22Rv1 (cell line): ENCODE data around the gene PCDHGA6.
A peak's percentile ranks its signal among the peaks of the same experiment; 100 is the strongest.
"Not testable (repeated sequence)": the region's sequence is repeated elsewhere in the genome, so short reads cannot be mapped to it uniquely, and the experiment has no call there.

Experiments
- H3K27ac ChIP-seq: fragments of 450-650 bp; 2 replicates; pipeline ENCODE4 v1.5.1; 2017
- ZFX ChIP-seq: fragments of 450-650 bp; IDR thresholded peaks from 2 replicates; pipeline ENCODE4 v1.6.1; 2017; ENCODE audit warnings: antibody characterized with exemption, borderline replicate concordance
- TF ChIP-seq, protein P1 (sequence below): fragments of 450-650 bp; IDR thresholded peaks from 2 replicates; pipeline ENCODE4 v1.5.1; 2017; ENCODE audit warnings: mild to moderate bottlenecking

Gene PCDHGA6

DNA sequence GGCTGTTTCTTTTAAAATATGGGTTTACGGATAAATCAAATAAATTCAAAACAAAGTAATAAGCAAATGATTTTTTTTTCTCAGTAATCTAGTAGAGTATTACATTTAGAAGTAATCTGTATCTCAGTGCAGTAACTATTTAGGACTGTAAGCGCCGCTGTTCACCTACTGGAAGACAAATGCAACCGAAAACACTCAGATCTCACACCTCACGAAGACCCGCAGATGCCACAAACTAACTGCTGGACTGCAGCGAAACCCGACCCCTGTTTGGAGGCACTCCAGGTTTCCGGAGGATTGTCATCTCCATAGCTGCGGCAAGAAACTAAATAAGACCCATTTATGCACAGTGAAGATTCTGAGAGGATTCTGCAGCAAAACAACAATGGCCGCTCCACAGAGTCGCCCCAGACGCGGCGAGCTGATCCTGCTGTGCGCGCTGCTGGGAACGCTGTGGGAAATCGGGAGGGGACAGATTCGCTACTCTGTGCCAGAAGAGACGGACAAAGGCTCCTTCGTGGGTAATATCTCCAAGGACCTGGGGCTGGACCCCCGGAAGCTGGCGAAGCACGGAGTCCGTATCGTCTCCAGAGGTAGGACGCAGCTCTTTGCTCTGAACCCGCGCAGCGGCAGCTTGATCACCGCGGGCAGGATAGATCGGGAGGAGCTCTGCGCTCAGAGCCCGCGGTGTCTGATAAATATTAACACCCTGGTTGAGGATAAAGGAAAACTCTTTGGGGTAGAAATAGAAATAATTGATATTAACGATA is 18.9 kb downstream of the PCDHGA6 start, which contains the start of gene PCDHGA8:
Gene PCDHGA8 (plus strand): TSS at position 205 of the 770 bp plus-strand sequence. CDS start 181 bp downstream, at position 386.
- H3K27ac ChIP-seq: no peak within 1 kb of the TSS
- TF ChIP-seq, protein P1, sequence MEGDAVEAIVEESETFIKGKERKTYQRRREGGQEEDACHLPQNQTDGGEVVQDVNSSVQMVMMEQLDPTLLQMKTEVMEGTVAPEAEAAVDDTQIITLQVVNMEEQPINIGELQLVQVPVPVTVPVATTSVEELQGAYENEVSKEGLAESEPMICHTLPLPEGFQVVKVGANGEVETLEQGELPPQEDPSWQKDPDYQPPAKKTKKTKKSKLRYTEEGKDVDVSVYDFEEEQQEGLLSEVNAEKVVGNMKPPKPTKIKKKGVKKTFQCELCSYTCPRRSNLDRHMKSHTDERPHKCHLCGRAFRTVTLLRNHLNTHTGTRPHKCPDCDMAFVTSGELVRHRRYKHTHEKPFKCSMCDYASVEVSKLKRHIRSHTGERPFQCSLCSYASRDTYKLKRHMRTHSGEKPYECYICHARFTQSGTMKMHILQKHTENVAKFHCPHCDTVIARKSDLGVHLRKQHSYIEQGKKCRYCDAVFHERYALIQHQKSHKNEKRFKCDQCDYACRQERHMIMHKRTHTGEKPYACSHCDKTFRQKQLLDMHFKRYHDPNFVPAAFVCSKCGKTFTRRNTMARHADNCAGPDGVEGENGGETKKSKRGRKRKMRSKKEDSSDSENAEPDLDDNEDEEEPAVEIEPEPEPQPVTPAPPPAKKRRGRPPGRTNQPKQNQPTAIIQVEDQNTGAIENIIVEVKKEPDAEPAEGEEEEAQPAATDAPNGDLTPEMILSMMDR: peak; percentile 32
- TF ChIP-seq ZFX: no peak

DNA sequence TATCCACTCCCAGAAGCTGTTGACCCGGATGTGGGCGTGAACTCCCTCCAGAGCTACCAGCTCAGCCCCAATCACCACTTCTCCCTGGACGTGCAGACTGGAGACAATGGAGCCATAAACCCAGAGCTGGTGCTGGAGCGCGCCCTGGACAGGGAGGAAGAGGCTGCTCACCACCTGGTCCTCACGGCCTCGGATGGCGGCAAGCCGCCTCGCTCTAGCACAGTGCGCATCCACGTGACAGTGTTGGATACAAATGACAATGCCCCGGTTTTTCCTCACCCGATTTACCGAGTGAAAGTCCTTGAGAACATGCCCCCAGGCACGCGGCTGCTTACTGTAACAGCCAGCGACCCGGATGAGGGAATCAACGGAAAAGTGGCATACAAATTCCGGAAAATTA is 19.6 kb downstream of the PCDHGA6 start:
- no peak for TF ChIP-seq ZFX
- TF ChIP-seq, protein P1: no peak
- no peak overlapping the region for H3K27ac ChIP-seq

DNA sequence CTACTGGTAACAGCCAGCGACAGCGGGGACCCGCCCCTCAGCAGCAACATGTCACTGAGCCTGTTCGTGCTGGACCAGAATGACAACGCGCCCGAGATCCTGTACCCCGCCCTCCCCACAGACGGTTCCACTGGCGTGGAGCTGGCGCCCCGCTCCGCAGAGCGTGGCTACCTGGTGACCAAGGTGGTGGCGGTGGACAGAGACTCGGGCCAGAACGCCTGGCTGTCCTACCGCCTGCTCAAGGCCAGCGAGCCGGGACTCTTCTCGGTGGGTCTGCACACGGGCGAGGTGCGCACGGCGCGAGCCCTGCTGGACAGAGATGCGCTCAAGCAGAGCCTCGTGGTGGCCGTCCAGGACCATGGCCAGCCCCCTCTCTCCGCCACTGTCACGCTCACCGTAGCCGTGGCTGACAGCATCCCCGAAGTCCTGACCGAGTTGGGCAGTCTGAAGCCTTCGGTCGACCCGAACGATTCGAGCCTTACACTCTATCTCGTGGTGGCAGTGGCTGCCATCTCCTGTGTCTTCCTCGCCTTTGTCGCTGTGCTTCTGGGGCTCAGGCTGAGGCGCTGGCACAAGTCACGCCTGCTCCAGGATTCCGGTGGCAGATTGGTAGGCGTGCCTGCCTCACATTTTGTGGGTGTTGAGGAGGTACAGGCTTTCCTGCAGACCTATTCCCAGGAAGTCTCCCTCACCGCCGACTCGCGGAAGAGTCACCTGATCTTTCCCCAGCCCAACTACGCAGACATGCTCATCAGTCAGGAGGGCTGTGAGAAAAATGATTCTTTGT is 20.9 kb downstream of the PCDHGA6 start:
- not testable (repeated sequence) for H3K27ac ChIP-seq

DNA sequence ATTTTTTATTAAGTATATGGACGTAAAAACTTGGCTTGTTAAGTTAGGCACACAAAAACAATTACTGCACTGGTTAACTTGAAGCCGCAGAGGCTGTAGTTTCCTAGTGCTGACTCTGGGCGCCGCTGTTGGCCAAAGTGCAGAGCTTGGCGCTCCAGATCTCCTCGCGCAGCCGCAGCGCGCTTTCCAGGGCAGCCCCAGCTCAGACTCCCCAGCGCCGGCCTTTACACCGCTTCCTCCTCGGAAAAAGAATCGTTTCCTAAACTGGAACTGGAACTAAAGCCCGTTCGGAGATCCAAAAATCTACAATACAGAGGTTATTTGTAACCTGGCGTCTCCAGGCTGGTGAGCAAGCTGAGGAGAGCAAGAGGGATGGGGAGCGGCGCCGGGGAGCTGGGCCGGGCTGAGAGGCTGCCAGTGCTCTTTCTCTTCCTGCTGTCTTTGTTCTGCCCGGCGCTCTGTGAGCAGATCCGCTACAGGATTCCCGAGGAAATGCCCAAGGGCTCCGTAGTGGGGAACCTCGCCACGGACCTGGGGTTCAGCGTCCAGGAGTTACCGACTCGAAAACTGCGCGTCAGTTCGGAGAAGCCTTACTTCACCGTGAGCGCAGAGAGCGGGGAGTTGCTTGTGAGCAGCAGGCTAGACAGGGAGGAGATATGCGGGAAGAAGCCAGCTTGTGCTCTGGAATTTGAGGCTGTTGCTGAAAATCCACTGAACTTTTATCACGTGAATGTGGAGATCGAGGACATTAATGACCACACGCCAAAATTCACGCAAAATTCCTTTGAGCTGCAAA is 24.3 kb downstream of the PCDHGA6 start, which contains the start of gene PCDHGB5:
Gene PCDHGB5 (plus strand): TSS at position 192 of the 796 bp plus-strand sequence. CDS start 181 bp downstream, at position 373.
- not testable (repeated sequence) for H3K27ac ChIP-seq

DNA sequence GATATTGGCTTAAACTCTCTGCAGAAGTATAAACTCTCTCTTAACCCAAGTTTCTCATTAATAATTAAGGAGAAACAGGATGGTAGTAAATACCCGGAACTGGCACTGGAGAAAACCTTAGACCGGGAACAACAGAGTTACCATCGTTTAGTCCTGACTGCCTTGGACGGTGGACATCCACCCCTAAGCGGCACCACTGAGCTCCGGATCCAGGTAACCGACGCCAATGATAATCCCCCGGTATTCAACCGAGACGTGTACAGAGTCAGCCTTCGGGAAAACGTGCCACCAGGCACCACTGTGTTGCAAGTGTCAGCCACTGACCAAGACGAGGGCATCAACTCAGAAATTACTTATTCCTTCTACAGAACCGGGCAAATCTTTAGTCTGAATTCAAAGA is 24.9 kb downstream of the PCDHGA6 start:
- no peak overlapping the region for H3K27ac ChIP-seq
- TF ChIP-seq, protein P1: no peak
- TF ChIP-seq ZFX: no peak

DNA sequence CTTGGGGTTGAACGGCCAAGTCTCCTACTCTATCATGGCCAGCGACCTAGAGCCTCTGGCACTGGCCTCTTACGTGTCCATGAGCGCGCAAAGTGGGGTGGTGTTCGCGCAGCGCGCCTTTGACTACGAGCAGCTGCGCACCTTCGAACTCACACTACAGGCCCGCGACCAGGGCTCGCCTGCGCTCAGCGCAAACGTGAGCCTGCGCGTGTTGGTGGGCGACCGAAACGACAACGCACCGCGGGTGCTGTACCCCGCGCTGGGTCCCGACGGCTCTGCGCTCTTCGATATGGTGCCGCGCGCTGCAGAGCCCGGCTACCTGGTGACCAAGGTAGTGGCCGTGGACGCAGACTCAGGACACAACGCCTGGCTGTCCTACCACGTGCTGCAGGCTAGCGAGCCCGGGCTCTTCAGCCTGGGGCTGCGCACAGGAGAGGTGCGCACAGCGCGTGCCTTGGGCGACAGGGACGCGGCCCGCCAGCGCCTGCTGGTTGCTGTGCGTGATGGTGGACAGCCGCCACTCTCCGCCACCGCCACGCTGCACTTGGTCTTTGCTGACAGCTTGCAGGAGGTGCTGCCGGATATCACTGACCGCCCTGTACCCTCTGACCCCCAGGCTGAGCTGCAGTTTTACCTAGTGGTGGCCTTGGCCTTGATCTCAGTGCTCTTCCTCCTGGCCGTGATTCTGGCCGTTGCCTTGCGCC is 26.0 kb downstream of the PCDHGA6 start:
- TF ChIP-seq, protein P1: no peak
- no peak for TF ChIP-seq ZFX

DNA sequence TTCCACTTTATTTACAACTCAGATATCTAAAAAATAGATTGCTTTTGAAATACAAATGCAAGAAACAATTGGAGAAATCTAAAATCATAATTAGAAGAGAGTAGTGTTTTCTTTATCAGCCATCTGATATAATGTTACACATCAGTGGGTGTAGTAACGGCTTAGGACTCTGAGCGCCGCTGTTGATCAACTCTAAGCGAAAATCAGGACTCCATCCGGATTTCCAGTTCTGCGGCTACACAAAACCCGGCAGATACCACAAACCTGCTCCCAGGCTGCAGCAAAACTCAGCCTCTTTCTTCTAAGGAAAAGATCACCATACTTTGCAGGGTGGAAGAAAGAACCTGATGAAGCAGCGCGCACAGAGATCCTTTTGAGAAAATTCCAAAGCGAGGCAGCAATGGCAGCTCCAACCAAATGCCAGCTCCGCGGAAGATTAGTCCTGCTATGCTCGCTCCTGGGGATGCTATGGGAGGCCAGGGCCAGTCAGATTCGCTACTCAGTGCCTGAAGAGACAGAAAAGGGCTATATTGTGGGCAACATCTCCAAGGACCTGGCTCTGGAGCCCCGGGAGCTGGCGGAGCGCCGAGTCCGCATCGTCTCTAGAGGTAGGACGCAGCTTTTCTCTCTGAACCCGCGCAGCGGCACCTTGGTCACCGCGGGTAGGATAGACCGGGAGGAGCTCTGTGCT is 29.0 kb downstream of the PCDHGA6 start, which contains the start of gene PCDHGA9:
Gene PCDHGA9 (plus strand): TSS at position 226 of the 691 bp plus-strand sequence. CDS start 175 bp downstream, at position 401.
- H3K27ac ChIP-seq: no peak within 1 kb of the TSS
- no peak for TF ChIP-seq ZFX
- TF ChIP-seq, protein P1: peak; percentile 82

More for the DNA sequence above, 26.0 kb downstream of the PCDHGA6 start:
- no peak overlapping the region for H3K27ac ChIP-seq
